ENCODE data around the gene EHMT1. TPM values are rescaled to one million over a fixed set of nuclear protein-coding genes. Genes with fewer than 3 reads are reported as not detected.
A peak's percentile ranks its signal among the peaks of the same experiment; 100 is the strongest.

The EHMT1 gene
- total and polyA plus RNA-seq, 2 of the 8 experiments (the other 6 are each of a cell fraction or from before 2014, with no cell fraction given) = 95.7 to 163 TPM

- peak overlapping the region; percentile 29 to 30 for H3K4me2 ChIP-seq (ENCODE audit: insufficient read depth in 1 of 2, low read depth in 2 of 2, low read length in 2 of 2)
- CTCF ChIA-PET (ENCODE audit: partially characterized antibody) = interaction anchor here (0.7 to 1.8 kb wide), 5 partner anchors 14 to 466 kb away, joined by 3 to 6 read pairs (median 4); no protein-coding TSS in a partner anchor
Observed at GRCh38 chr9:137785704-137786161, 166.9 kb downstream of the EHMT1 start.

More at GRCh38 chr9:137785704-137786161, 166.9 kb downstream of the EHMT1 start:
- Histone ChIP-seq H3K18ac (ENCODE audit: extremely low read depth, low read length) (no peak overlapping the region; the same call in 1 of the 2 replicates), H3K79me2 (ENCODE audit: control insufficient read depth in 1 of 2, insufficient read depth in 2 of 2, low read length in 2 of 2) (peaks cover 0 to 21% of the 10 kb centered on the region in 2 experiments; a peak in 1 of 4 replicates), H4K8ac (ENCODE audit: extremely low read depth, insufficient read depth, low read length) (no peak overlapping the region), H3K4me3 (ENCODE audit: extremely low read depth in 1 of 4, insufficient read depth in 2 of 4, low read depth in 3 of 4, low read length in 4 of 4) (no peak overlapping the region), H3K27ac (ENCODE audit: low read depth, low read length) (no peak overlapping the region), H3K14ac (ENCODE audit: insufficient read length) (no peak overlapping the region), H3K36me3 (ENCODE audit: control insufficient read depth in 2 of 4, insufficient read depth in 4 of 4, low read length in 3 of 4) (peaks cover 6 to 30% (median 18%) of the 10 kb centered on the region in 4 experiments), H3K9ac (replicated peaks in 1 of 4; ENCODE audit: extremely low read depth in 1 of 4, low read depth in 3 of 4, low read length in 3 of 4) (no peak overlapping the region), H3K27me3 (replicated peaks in 1 of 4; ENCODE audit: control insufficient read depth in 3 of 4, extremely low read depth in 1 of 4, insufficient read depth in 3 of 4, low read length in 3 of 4) (no peaks in the 10 kb centered on the region), H2BK12ac (ENCODE audit: low read depth, low read length) (no peak overlapping the region), H2BK120ac (replicated peaks; ENCODE audit: low read depth, low read length) (no peak overlapping the region), H2AK5ac (ENCODE audit: low read depth, low read length) (no peak overlapping the region), H4K91ac (replicated peaks; ENCODE audit: insufficient read length, low read length) (no peak overlapping the region), H3K23me2 (ENCODE audit: low read depth, low read length) (peaks cover 3% of the 10 kb centered on the region; the same call in 1 of the 2 replicates), H2BK5ac (ENCODE audit: low read depth, low read length) (peak overlapping the region; percentile 63; the same call in 1 of the 2 replicates), H2BK15ac (ENCODE audit: low read length) (no peak overlapping the region), H3K23ac (ENCODE audit: insufficient read length) (no peak overlapping the region), H3K79me1 (ENCODE audit: low read depth, low read length) (peaks cover 6% of the 10 kb centered on the region; the same call in 1 of the 2 replicates), H3K4ac (replicated peaks; ENCODE audit: insufficient read length, low read depth, low read length) (no peak overlapping the region), H4K5ac (ENCODE audit: insufficient read length, low read depth, low read length) (no peak overlapping the region), H3K56ac (replicated peaks; ENCODE audit: insufficient read length, low read depth, low read length) (no peak overlapping the region), H2AFZ (ENCODE audit: low read length) (no peak overlapping the region), H4K20me1 (replicated peaks in 1 of 2; ENCODE audit: control insufficient read depth in 1 of 2, insufficient read depth in 2 of 2, low read length in 2 of 2) (peaks cover 4 to 12% of the 10 kb centered on the region in 2 experiments), H3K4me1 (replicated peaks in 1 of 4; ENCODE audit: control insufficient read depth in 3 of 4, insufficient read depth in 4 of 4, low read length in 3 of 4) (peaks cover 4 to 13% (median 8%) of the 10 kb centered on the region in 4 experiments; a peak in 5 of 7 replicates), H2BK20ac (ENCODE audit: low read length) (no peak overlapping the region), H3K9me3 (ENCODE audit: insufficient read depth in 2 of 2, low read depth in 1 of 2, low read length in 1 of 2) (no peaks in the 10 kb centered on the region)
- POLR2A ChIA-PET (ENCODE audit: partially characterized antibody) = interaction anchor here (0.8 to 1.2 kb wide), 2 partner anchors 10 to 37 kb away, joined by 3 read pairs; no protein-coding TSS in a partner anchor
- WGBS, 2 experiments (ENCODE audit: extremely low coverage in 1 of 2, insufficient coverage in 1 of 2, insufficient read length in 1 of 2, insufficient replicate concordance in 2 of 2, low coverage in 1 of 2, low lambda C conversion rate in 2 of 2, missing lambda C conversion rate in 1 of 2) = 66% methylated on average over 16 of the region's 16 CpGs; no CpG with 5 or more reads in 1 of the 2 experiments
- TF ChIP-seq RFX5 (IDR thresholded peaks at IDR 0.05; ENCODE audit: borderline replicate concordance, low read depth, low read length) (no peak), FOSL1 (IDR thresholded peaks at IDR 0.05; ENCODE audit: insufficient read depth, low read depth, low read length) (no peak), ATF2 (IDR thresholded peaks at IDR 0.05; ENCODE audit: low read length) (no peak), RXRA (IDR thresholded peaks at IDR 0.05; ENCODE audit: insufficient read depth, low read depth, low read length) (no peak), NRF1 (IDR thresholded peaks at IDR 0.05; ENCODE audit: low read depth, low read length) (no peak), SIN3A (conservative IDR thresholded peaks at IDR 0.05 in 1 of 2, IDR thresholded peaks at IDR 0.05 in 1 of 2; ENCODE audit: low read depth in 1 of 2, low read length in 2 of 2) (no peak), SP4 (IDR thresholded peaks at IDR 0.05; ENCODE audit: low read length) (no peak), HDAC6 (IDR thresholded peaks at IDR 0.05; ENCODE audit: low read depth, low read length) (no peak)
- DNase-seq (ENCODE audit: low read depth in 1 of 2, low spot score in 2 of 2) (no peak), FAIRE-seq (no peak)

All from H1 (cell line).